ENCODE measurements around the gene GDAP1L1. TPM values are rescaled to one million over a fixed set of nuclear protein-coding genes. Genes with fewer than 3 reads are reported as not detected.

Gene GDAP1L1
- polyA plus RNA-seq, 1 donor from 2014 or later: not detected

- Mint-ChIP-seq H3K27ac (no peak overlapping the region), H3K4me3 (no peak overlapping the region), H3K4me1 (peaks cover 0 to 1% (median 0%) of the 10 kb centered on the region in 3 donors), H3K36me3 (no peaks in the 10 kb centered on the region), H3K9me3 (no peaks in the 10 kb centered on the region), H3K27me3 (no peaks in the 10 kb centered on the region)
Observed at GRCh38 chr20:44256961-44257360, 9.9 kb downstream of the GDAP1L1 start.

- Mint-ChIP-seq H3K36me3 (no peaks in the 10 kb centered on the region), H3K9me3 (no peaks in the 10 kb centered on the region), H3K27me3 (no peaks in the 10 kb centered on the region), H3K4me1 (peaks cover 0 to 1% (median 0%) of the 10 kb centered on the region in 3 donors), H3K27ac (no peak overlapping the region), H3K4me3 (no peak overlapping the region)
Observed at GRCh38 chr20:44258226-44258890, 11.2 kb downstream of the GDAP1L1 start.

GRCh38 chr20:44264287-44264686 is 17.2 kb downstream of the GDAP1L1 start:
- no peak overlapping the region for H3K4me3 Mint-ChIP-seq
- H3K9me3 Mint-ChIP-seq: peaks cover 0 to 3% (median 0%) of the 10 kb centered on the region in 3 donors
- no peaks in the 10 kb centered on the region for H3K27me3 Mint-ChIP-seq
- no peak overlapping the region for H3K27ac Mint-ChIP-seq
- peaks cover 5% of the 10 kb centered on the region for H3K36me3 Mint-ChIP-seq
- peaks cover 0 to 1% (median 0%) of the 10 kb centered on the region in 3 donors for H3K4me1 Mint-ChIP-seq

GRCh38 chr20:44268802-44269201 is 21.7 kb downstream of the GDAP1L1 start:
- Mint-ChIP-seq H3K9me3 (peaks cover 0 to 3% (median 1%) of the 10 kb centered on the region in 3 donors), H3K36me3 (peaks cover 9% of the 10 kb centered on the region), H3K4me3 (no peak overlapping the region), H3K27me3 (no peaks in the 10 kb centered on the region), H3K27ac (no peak overlapping the region), H3K4me1 (no peaks in the 10 kb centered on the region)

- Mint-ChIP-seq H3K4me3 (no peak overlapping the region), H3K4me1 (no peaks in the 10 kb centered on the region), H3K27ac (no peak overlapping the region), H3K27me3 (no peaks in the 10 kb centered on the region), H3K9me3 (peaks cover 0 to 5% (median 1%) of the 10 kb centered on the region in 3 donors), H3K36me3 (peaks cover 9% of the 10 kb centered on the region)
Observed at GRCh38 chr20:44271915-44272663, 25.0 kb downstream of the GDAP1L1 start.

- Mint-ChIP-seq H3K27ac (no peak overlapping the region), H3K4me3 (no peak overlapping the region), H3K4me1 (peaks cover 0 to 2% (median 0%) of the 10 kb centered on the region in 3 donors), H3K36me3 (peaks cover 9% of the 10 kb centered on the region), H3K27me3 (no peaks in the 10 kb centered on the region), H3K9me3 (peaks cover 0 to 5% (median 1%) of the 10 kb centered on the region in 3 donors)
Observed at GRCh38 chr20:44273231-44274215, 26.4 kb downstream of the GDAP1L1 start.

- Mint-ChIP-seq H3K36me3 (peaks cover 8% of the 10 kb centered on the region), H3K4me3 (no peak overlapping the region), H3K27ac (no peak overlapping the region), H3K9me3 (peaks cover 0 to 3% (median 3%) of the 10 kb centered on the region in 3 donors), H3K27me3 (peaks cover 2% of the 10 kb centered on the region), H3K4me1 (peaks cover 0 to 2% (median 0%) of the 10 kb centered on the region in 3 donors)
Observed at GRCh38 chr20:44274303-44275017, 27.4 kb downstream of the GDAP1L1 start.

GRCh38 chr20:44279228-44279627 is 32.1 kb downstream of the GDAP1L1 start:
- Mint-ChIP-seq H3K27ac (no peak overlapping the region), H3K4me3 (no peak overlapping the region), H3K4me1 (peaks cover 0 to 2% (median 0%) of the 10 kb centered on the region in 3 donors), H3K36me3 (peaks cover 7% of the 10 kb centered on the region), H3K9me3 (peaks cover 0 to 3% (median 1%) of the 10 kb centered on the region in 3 donors), H3K27me3 (peaks cover 5% of the 10 kb centered on the region)

GRCh38 chr20:44280387-44280786 is 33.3 kb downstream of the GDAP1L1 start:
- Mint-ChIP-seq H3K9me3 (peaks cover 0 to 3% (median 1%) of the 10 kb centered on the region in 3 donors), H3K4me3 (no peak overlapping the region), H3K4me1 (peaks cover 0 to 2% (median 0%) of the 10 kb centered on the region in 3 donors), H3K27ac (peak overlapping the region in 1 of 3 donors; percentile 57), H3K36me3 (peaks cover 7% of the 10 kb centered on the region), H3K27me3 (peaks cover 5% of the 10 kb centered on the region)

GRCh38 chr20:44282192-44282591 is 35.1 kb downstream of the GDAP1L1 start:
- H3K27ac Mint-ChIP-seq: no peak overlapping the region
- H3K9me3 Mint-ChIP-seq: peaks cover 0 to 4% (median 1%) of the 10 kb centered on the region in 3 donors
- peaks cover 4% of the 10 kb centered on the region for H3K36me3 Mint-ChIP-seq
- H3K4me3 Mint-ChIP-seq: no peak overlapping the region
- peaks cover 0 to 2% (median 0%) of the 10 kb centered on the region in 3 donors for H3K4me1 Mint-ChIP-seq
- peaks cover 5% of the 10 kb centered on the region for H3K27me3 Mint-ChIP-seq

- H3K9me3 Mint-ChIP-seq: peaks cover 0 to 4% (median 2%) of the 10 kb centered on the region in 3 donors
- H3K27me3 Mint-ChIP-seq: peaks cover 5% of the 10 kb centered on the region
- no peak overlapping the region for H3K27ac Mint-ChIP-seq
- peaks cover 0 to 3% (median 0%) of the 10 kb centered on the region in 3 donors for H3K4me1 Mint-ChIP-seq
- H3K4me3 Mint-ChIP-seq: no peak overlapping the region
- peaks cover 6% of the 10 kb centered on the region for H3K36me3 Mint-ChIP-seq
Observed at GRCh38 chr20:44284032-44284431, 36.9 kb downstream of the GDAP1L1 start.

- no peaks in the 10 kb centered on the region for H3K27me3 Mint-ChIP-seq
- peaks cover 0 to 2% (median 2%) of the 10 kb centered on the region in 3 donors for H3K9me3 Mint-ChIP-seq
- H3K27ac Mint-ChIP-seq: peak overlapping the region in 1 of 3 donors; percentile 48
- peaks cover 0 to 3% (median 2%) of the 10 kb centered on the region in 3 donors for H3K4me1 Mint-ChIP-seq
- no peak overlapping the region for H3K4me3 Mint-ChIP-seq
- H3K36me3 Mint-ChIP-seq: peaks cover 10% of the 10 kb centered on the region
Observed at GRCh38 chr20:44287272-44288097, 40.4 kb downstream of the GDAP1L1 start.

- H3K27ac Mint-ChIP-seq: peak overlapping the region in 1 of 3 donors; percentile 48
- H3K36me3 Mint-ChIP-seq: peaks cover 8% of the 10 kb centered on the region
- H3K4me1 Mint-ChIP-seq: peaks cover 0 to 3% (median 2%) of the 10 kb centered on the region in 3 donors
- peaks cover 0 to 2% (median 2%) of the 10 kb centered on the region in 3 donors for H3K9me3 Mint-ChIP-seq
- no peak overlapping the region for H3K4me3 Mint-ChIP-seq
- no peaks in the 10 kb centered on the region for H3K27me3 Mint-ChIP-seq
Observed at GRCh38 chr20:44288252-44288651, 41.1 kb downstream of the GDAP1L1 start.

Data from IgD-negative memory B cell (primary cell).